Transverse colon (tissue), 4 donors: ENCODE results near the gene SCRG1. TPM values are rescaled to one million over a fixed set of nuclear protein-coding genes. Genes with fewer than 3 reads are reported as not detected.
A peak's percentile ranks its signal among the peaks of the same experiment; 100 is the strongest.

Experiments used
- DNase-seq: peaks from one replicate; pipeline ENCODE4 v3.0.0-alpha.2; 2019
- H3K27ac ChIP-seq, 4 donors: fragments of 200-600 bp; sonication (generic); 2 replicates each; pipeline ENCODE4 v1.5.1; 2016 to 2018; ENCODE audit warnings: inconsistent platforms in 4 of 4
- H3K27me3 ChIP-seq: fragments of 200-600 bp; sonication (generic); 2 replicates; pipeline ENCODE4 v1.5.1; 2017; ENCODE audit warnings: inconsistent platforms
- H3K36me3 ChIP-seq, 4 donors: fragments of 200-600 bp; sonication (generic); 2 replicates each; pipeline ENCODE4 v1.5.1; 2017 to 2019; ENCODE audit warnings: inconsistent platforms in 4 of 4
- H3K4me1 ChIP-seq, 4 donors: fragments of 200-600 bp; sonication (generic); 2 replicates each; pipeline ENCODE4 v1.5.1; 2017 to 2020; ENCODE audit warnings: inconsistent platforms in 4 of 4
- H3K4me3 ChIP-seq, 4 donors: fragments of 200-600 bp; sonication (generic); 1 replicate in 1 of 4; 2 replicates in 3 of 4; pipeline versions ENCODE4 v1.5.1 to v1.6.1; 2017 to 2019; ENCODE audit warnings: inconsistent platforms in 4 of 4
- H3K9me3 ChIP-seq, 2 donors: fragments of 200-600 bp; sonication (generic); 2 replicates each; pipeline ENCODE4 v1.5.1; 2017 to 2019; ENCODE audit warnings: inconsistent platforms in 2 of 2
- EP300 ChIP-seq: sonication (generic); formaldehyde crosslinking; IDR thresholded peaks from one replicate; pipeline ENCODE4 v1.6.1; 2017; ENCODE audit warnings: antibody characterized with exemption, low read depth
- POLR2A ChIP-seq: fragments of 450-650 bp; IDR thresholded peaks from one replicate; pipeline ENCODE4 v1.6.1; 2016; ENCODE audit warnings: antibody characterized with exemption, mild to moderate bottlenecking, moderate library complexity
- POLR2AphosphoS5 ChIP-seq, 3 donors: sonication (generic); formaldehyde crosslinking; IDR thresholded peaks; one replicate each; pipeline ENCODE4 v1.6.1; 2016; ENCODE audit warnings: antibody characterized with exemption in 3 of 3
- WGBS, 2 donors: methylation state at CpG; one replicate each; pipeline ENCODE4 v1.1.5; 2018; ENCODE audit warnings: low coverage in 1 of 2; 5-methylcytosine and 5-hydroxymethylcytosine counted together
- in situ Hi-C, 4 donors: fragments of 200-750 bp; cut with MboI; loops; one replicate each; pipeline versions ENCODE4 v1.15.0 to v1.15.1; 2017; ENCODE audit warnings: low sequenced_read_pairs in 3 of 4, low pct_ligation_motif_present in 1 of 4, low pct_unique_long_range_greater_than_20kb in 1 of 4
- intact Hi-C: fragments of 100-400 bp; cut with DNase I; formaldehyde crosslinking; loops from one replicate; pipeline ENCODE4 v1.15.1; 2023; ENCODE audit warnings: low total_unique reads
- total RNA-seq, 4 donors: library from RNA; depleted of rRNA; stranded (reverse); fragments of >200 nt; gene quantifications; one replicate each; pipeline ENCODE4 v1.1.0, GENCODE V29; 2016
- TF ChIP-seq, protein P1 (sequence below), 5 experiments: fragments of 200-600 bp in 3 of 5; fragments of 450-650 bp in 2 of 5; sonication (generic) in 3 of 5; IDR thresholded peaks; 1 replicate in 2 of 5; 2 replicates in 3 of 5; pipeline ENCODE4 v1.5.1; 2016 to 2017; ENCODE audit warnings: antibody characterized with exemption in 5 of 5, inconsistent platforms in 3 of 5, mild to moderate bottlenecking in 2 of 5, moderate library complexity in 1 of 5

The SCRG1 gene
- total RNA-seq, result 1 to 10 TPM in 2 of 4 donors, under 1 TPM in 2; 0.32 to 1.4 (median 1.0) TPM

DNA sequence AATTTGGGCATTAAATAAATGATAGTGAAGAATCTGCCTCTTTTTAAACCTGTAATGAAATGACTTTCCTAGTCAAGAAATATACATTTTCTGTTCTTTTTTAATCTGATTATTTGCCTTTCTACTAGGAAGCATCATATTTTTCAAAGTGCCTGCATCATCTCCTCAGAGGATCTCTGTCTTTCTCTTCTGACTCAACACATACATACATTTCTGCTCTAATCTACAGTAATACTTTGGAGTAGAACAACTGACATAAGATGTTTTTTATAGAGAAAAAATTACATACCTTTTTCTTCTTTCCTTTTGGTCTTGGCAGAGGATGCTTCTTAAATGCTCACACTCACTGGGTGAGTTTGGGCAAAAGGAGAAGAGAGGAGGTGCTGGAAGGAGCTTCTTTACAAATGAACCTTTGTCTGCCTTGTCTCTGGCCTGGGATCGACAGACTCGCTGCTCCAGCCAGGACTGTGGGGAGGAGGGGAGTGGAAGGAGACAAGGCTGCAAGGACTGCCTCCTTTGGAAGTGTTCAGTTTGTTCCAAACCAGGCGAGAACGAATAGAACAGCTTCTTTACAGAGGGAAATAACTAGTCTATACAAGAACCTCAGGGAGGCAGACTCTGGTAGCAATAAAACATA is at the start of gene SCRG1:
Gene SCRG1 (minus strand): TSS at position 338 of the 637 bp plus-strand sequence. CDS start 7,702 bp downstream, outside the sequence.
- H3K27me3 ChIP-seq, result no peaks in the 10 kb centered on the region
- peak within 1 kb of the TSS in 1 of 4 donors; percentile 10 for H3K4me3 ChIP-seq
- no peak for TF ChIP-seq EP300
- TF ChIP-seq POLR2A, result no peak
- TF ChIP-seq, protein P1, sequence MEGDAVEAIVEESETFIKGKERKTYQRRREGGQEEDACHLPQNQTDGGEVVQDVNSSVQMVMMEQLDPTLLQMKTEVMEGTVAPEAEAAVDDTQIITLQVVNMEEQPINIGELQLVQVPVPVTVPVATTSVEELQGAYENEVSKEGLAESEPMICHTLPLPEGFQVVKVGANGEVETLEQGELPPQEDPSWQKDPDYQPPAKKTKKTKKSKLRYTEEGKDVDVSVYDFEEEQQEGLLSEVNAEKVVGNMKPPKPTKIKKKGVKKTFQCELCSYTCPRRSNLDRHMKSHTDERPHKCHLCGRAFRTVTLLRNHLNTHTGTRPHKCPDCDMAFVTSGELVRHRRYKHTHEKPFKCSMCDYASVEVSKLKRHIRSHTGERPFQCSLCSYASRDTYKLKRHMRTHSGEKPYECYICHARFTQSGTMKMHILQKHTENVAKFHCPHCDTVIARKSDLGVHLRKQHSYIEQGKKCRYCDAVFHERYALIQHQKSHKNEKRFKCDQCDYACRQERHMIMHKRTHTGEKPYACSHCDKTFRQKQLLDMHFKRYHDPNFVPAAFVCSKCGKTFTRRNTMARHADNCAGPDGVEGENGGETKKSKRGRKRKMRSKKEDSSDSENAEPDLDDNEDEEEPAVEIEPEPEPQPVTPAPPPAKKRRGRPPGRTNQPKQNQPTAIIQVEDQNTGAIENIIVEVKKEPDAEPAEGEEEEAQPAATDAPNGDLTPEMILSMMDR (IDR thresholded peaks at IDR 0.05), result no peak
- no peak for TF ChIP-seq POLR2AphosphoS5 (IDR thresholded peaks at IDR 0.05)
- peaks cover 0 to 5% (median 0%) of the 10 kb centered on the region in 4 donors for H3K4me1 ChIP-seq
- in situ Hi-C loops (no loop called here), intact Hi-C loops (no loop called here)
- H3K36me3 ChIP-seq, result no peaks in the 10 kb centered on the region
- WGBS, 2 donors, result 68 to 69% methylated on average over 4 of the region's 4 CpGs
- peak within 1 kb of the TSS in 3 of 4 donors; percentile 20 to 42 (median 25) for H3K27ac ChIP-seq
- DNase-seq, result no peak
- no peaks in the 10 kb centered on the region for H3K9me3 ChIP-seq

DNA sequence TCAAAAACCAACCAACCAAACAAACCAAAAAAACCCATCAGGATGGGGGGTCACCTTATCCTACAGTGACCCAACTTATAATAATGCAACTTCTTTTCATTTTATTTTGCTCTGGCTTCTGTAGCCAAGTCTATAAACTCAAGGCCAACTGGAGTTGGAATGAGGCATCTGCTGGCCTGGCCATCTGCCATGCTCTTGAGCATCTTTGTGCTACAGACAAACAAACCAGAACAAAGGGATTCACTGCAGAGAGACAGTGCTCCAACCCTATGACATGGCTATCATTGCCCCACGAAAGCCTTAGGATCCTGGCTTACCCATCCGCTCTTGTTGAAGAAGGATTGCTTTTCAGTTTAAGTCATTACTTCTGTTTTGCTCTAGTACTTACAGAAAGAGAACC is 49.2 kb upstream of the SCRG1 start:
- peak overlapping the region in 3 of 4 donors; percentile 28 to 61 (median 52) for H3K27ac ChIP-seq
- peaks cover 0 to 6% (median 1%) of the 10 kb centered on the region in 4 donors for H3K4me1 ChIP-seq
- in situ Hi-C loops, result no loop called here
- H3K36me3 ChIP-seq, result no peaks in the 10 kb centered on the region
- H3K9me3 ChIP-seq, result no peaks in the 10 kb centered on the region
- WGBS, 2 donors, result 59 to 76% methylated on average over 2 of the region's 2 CpGs
- no peak overlapping the region for H3K4me3 ChIP-seq
- H3K27me3 ChIP-seq, result no peaks in the 10 kb centered on the region
- intact Hi-C loops, result no loop called here
- peak; percentile 21 for DNase-seq
- peak in 1 of 3 donors; percentile 13 for TF ChIP-seq POLR2AphosphoS5 (IDR thresholded peaks at IDR 0.05)
- TF ChIP-seq POLR2A, result no peak
- TF ChIP-seq EP300, result no peak

DNA sequence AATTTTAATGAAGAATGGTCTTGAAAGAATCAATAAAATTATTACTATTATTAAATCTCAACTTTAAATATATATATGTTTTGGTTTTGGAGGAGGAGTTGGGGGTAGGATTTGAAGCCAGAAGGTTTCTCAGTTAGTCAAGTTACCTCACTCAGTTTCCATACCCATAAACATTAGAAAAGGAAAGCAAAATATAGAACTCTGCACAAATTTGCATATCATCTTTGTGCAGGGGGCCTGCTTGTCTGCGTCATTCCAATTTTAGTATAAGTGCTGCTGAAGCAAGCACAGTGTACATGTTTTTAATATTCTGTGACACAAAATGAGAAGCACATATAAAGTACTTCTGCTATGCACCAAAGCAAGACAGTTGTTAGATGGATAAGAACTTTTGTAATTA is 47.5 kb upstream of the SCRG1 start:
- intact Hi-C loops (no loop called here), in situ Hi-C loops (no loop called here)
- TF ChIP-seq, protein P1 (IDR thresholded peaks at IDR 0.05), result no peak
- TF ChIP-seq POLR2A, result no peak
- no peak for TF ChIP-seq POLR2AphosphoS5 (IDR thresholded peaks at IDR 0.05)
- TF ChIP-seq EP300, result no peak
- 84% methylated on average over 1 of the region's 1 CpG; no CpG with 5 or more reads in 1 of the 2 donors for WGBS, 2 donors
- Histone ChIP-seq H3K9me3 (no peaks in the 10 kb centered on the region), H3K36me3 (no peaks in the 10 kb centered on the region), H3K27ac (no peak overlapping the region), H3K4me3 (no peak overlapping the region), H3K4me1 (peaks cover 0 to 6% (median 1%) of the 10 kb centered on the region in 4 donors), H3K27me3 (no peaks in the 10 kb centered on the region)
- DNase-seq, result no peak

DNA sequence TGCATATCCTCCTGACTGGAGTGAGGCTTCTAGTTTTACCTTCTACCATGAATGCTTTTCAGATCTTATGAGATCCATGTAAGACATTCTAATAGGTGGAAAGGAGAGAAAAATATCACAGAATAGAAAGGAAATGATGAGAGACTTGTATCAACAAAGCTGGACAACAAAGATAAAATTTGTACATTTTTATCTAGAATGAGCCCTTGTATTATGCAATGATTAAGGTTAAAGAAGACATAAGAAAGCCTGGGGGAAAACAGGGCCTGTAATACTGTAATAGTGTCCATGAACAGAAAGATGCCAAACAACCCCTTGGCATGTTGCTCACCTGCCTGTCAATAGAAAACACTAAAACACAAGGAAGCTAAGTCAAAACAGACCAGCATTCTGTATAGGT is 44.2 kb upstream of the SCRG1 start:
- intact Hi-C loops (no loop called here), in situ Hi-C loops (no loop called here)
- H3K36me3 ChIP-seq, result no peaks in the 10 kb centered on the region
- no peaks in the 10 kb centered on the region for H3K27me3 ChIP-seq
- DNase-seq, result no peak
- H3K4me3 ChIP-seq, result no peak overlapping the region
- no peak overlapping the region for H3K27ac ChIP-seq
- TF ChIP-seq POLR2AphosphoS5 (IDR thresholded peaks at IDR 0.05) (no peak), EP300 (no peak), POLR2A (no peak)
- TF ChIP-seq, protein P1 (IDR thresholded peaks at IDR 0.05), result no peak
- peaks cover 0 to 4% of the 10 kb centered on the region in 2 donors for H3K9me3 ChIP-seq
- H3K4me1 ChIP-seq, result peaks cover 0 to 5% (median under 1%) of the 10 kb centered on the region in 4 donors
